Measurements from ENCODE around the gene ATP2B2.
A peak's percentile ranks its signal among the peaks of the same experiment; 100 is the strongest.

The ATP2B2 gene

GRCh38 chr3:10289787-10290355 lies 215.5 kb downstream of the ATP2B2 start:
- DNase-seq: no peak

GRCh38 chr3:10289077-10289476 lies 216.3 kb downstream of the ATP2B2 start:
- DNase-seq: no peak

- no peak for DNase-seq
Observed at GRCh38 chr3:10288575-10288960, 216.8 kb downstream of the ATP2B2 start.

- no peak for DNase-seq
Observed at GRCh38 chr3:10287936-10288574, 217.3 kb downstream of the ATP2B2 start.

DNA sequence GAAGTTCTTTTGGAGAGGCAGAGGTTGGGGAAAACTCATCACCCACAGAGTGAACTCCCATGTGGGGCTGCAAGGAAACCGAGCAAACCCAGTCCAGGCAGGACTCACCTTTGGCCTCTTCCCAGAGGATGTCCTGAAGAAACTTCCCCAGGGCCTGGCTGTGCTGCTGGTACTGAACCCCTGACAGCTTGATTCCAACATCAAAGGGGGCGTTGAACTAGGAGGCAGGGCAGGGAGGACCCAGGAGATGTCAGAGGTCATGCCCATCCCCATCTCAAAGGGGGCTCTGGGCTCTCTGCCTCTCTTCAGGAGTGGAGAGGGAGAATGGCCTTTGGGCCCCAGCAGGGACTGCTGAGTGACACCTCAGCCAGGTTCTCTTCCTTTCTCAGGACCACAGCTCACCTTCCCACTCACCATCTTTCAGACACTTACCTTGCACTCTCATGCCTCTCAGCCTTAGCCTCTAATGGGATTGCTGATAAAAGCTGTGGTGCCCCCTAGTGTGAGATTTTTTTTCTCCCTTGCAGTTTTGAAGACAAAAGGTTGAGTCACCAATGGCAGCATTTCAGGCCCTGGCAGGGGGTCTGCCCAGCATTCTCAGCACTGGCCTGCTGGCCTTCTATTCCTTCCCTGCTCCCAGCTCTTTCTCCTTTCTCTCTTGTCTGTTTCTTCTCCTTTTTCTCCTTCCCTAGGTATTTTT lies 218.6 kb downstream of the ATP2B2 start:
- peak; percentile 42 for DNase-seq

GRCh38 chr3:10286133-10286524 lies 219.3 kb downstream of the ATP2B2 start:
- DNase-seq: no peak

DNA sequence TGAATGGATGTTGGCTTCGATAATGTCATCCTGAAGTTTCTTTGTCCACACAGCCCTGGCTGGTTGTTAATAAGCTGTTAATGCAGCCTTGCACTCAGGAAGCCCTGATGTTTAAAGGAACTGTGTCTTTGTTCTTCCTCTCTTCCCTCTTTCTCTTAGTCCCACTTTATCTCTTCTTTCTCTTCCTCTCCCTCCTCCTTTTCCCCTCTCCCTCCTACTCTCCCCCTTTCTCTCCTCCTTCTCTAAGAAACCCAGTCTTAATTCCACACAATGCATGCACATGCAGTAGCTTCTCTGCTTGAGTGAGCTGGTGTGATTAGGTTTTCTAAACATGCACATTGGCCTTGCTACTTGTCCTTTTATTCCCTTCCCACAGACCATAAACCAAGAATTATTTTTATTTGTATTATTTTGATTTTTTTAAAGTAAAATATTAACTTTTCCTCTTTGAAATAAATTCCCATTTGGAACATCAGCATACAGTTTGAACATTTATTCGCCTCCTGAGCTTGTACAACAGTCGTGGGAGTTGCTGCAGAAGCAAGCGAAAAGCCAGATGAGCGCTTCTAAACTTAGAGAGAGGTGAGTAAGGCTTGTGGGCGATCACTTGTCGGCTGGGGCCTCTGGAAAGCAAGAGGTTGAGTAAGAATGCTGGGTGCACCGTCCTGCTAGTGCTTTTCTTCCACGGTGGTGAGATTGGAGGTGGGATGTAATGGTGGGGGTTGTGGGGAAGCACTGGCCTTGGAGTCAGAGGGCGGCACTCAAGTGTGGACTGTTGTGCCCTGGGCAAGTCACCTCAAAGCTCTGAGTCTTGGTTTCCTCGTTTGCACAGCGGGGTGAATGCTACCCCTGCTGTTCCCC lies 219.9 kb downstream of the ATP2B2 start:
- DNase-seq: no peak

- no peak for DNase-seq
Observed at GRCh38 chr3:10284496-10284895, 220.9 kb downstream of the ATP2B2 start.

GRCh38 chr3:10283638-10284037 lies 221.7 kb downstream of the ATP2B2 start:
- DNase-seq: peak; percentile 21

- no peak for DNase-seq
Observed at GRCh38 chr3:10281951-10282350, 223.4 kb downstream of the ATP2B2 start.

DNA sequence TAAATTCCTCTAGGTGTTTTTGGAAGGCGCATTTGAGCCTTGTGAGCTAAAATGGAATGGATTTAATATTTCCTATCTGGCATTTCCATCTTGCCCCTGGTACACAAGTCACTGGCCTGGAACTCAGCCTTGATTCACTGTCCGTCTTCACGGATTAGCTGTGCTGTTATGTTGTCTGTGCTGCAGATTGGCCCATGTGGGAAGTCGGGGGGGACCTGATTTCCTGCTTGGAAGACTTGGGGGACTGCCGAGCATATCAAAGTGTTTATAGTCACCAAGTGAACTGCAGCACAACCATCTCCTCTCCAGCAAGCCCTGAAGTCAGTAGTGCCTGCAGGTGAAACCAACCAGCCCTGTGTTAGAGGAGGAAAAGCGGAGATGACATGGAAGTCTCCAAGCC lies 224.8 kb downstream of the ATP2B2 start:
- DNase-seq: no peak

GRCh38 chr3:10280177-10280529 lies 225.2 kb downstream of the ATP2B2 start:
- DNase-seq: no peak

DNA sequence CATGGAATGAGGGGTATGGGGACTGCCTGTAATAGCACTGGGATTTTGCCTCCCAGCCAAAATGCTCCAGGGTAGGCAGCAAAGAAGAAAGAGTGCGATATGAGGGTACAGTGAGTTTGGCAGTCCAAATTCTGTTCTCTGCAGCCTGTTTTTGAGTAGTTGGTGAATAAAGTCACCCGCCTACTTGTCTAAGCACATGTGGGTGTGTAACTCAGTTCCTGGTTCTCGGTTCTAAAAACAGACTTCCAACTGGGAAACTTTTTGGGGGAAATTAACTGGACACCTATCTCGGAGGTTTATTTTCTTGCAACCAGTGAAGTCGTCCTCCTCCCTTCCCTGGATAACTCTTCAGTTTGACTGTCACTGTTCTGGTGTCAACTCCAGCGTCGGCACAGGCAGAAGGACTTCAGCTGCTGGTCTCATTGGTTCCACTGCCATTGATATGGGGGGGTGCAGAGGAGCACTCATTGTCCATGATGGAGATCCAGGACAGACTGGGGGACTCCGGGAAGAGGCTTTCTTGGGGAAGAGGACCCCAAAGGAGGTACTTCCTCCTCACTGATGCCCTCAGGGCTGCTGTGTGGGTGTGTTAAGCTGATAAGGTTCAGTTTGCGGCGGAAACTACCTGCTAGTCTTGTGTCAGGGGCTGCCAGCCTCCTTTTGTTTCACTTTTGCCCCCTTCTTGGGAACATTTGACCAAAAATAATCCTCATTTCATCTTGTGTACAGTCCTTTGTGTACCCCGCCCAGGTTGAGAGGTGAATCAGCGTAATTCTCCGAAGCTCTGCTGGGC lies 225.8 kb downstream of the ATP2B2 start:
- no peak for DNase-seq

DNA sequence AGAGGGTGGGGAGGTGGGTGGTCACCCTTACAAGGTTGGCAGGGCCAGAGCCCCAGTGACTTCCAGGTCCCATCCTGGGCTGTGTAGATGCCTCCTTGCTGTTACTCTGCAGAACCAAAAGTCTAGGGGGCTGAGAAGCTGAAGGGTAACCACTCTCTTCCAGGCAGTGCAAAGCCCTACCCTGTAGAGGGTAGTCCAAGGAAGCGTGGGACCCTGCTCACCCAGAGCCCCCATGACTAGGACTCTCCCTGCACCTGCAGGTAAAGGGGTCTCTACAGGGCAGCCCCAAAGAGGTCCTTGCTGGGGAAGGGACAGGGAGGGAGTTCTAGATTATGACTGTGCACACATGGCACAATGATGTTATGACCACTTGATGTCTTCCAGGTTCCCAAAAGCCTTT lies 226.9 kb downstream of the ATP2B2 start:
- no peak for DNase-seq

GRCh38 chr3:10277115-10277625 lies 228.2 kb downstream of the ATP2B2 start:
- DNase-seq: no peak

- DNase-seq: no peak
Observed at GRCh38 chr3:10274601-10275000, 230.8 kb downstream of the ATP2B2 start.
